Mammary epithelial cell (primary cell): ENCODE measurements around the gene ANKRD30A.

Experiments
- CTCF ChIP-seq, 2 donors: IDR thresholded peaks in 1 of 2; conservative IDR thresholded peaks in 1 of 2; 2 replicates each; pipeline ENCODE4 v1.5.1; 2011 to 2012; ENCODE audit warnings: inconsistent platforms in 2 of 2, low read length in 2 of 2, mild to moderate bottlenecking in 2 of 2, control low read depth in 1 of 2, low read depth in 1 of 2; ENCODE audit not compliant: insufficient read depth in 1 of 2; ENCODE audit errors: extremely low read depth in 1 of 2
- EZH2 ChIP-seq: IDR thresholded peaks from 2 replicates; pipeline ENCODE4 v1.6.1; 2012; ENCODE audit warnings: low read length, inconsistent platforms, borderline replicate concordance

DNA sequence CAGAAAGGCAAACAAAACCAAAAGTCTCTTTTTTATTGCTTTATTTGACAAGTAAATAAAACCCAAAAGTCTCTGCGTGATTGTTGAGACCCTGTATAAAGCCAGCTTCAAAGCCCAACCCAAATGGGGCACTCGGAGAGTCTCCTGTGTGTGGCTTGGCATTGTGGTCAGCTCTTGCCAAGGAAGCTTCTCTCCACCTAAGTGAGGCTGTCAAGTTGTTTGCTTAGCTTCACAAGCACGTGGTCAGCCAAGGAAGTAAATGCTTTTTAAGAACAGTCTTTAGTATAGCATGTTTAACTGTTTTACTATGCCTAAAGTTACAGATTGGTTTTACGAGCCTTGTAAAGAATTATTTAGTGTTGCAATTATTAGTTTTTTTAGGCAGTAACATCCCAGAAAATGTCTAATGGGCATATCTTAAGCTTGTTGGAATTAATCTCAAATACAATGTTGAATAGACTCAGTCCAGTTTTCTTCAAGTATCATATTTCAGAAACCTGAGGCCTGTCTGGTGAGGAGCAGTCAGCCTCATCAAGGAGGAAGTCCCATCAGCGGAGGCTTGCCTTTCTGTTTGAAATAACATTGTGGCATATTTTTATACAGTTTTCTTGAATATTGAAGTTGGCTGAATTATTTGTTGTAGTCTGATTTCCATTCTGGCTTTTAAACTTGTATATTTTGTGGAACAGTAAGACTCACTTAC, 144.3 kb downstream of the ANKRD30A start:
- no peak for TF ChIP-seq CTCF (conservative IDR thresholded peaks at IDR 0.05 in 1 of 2, IDR thresholded peaks at IDR 0.05 in 1 of 2; ENCODE audit: extremely low read depth in 1 of 2, insufficient read depth in 1 of 2, low read depth in 1 of 2, low read length in 2 of 2)
- TF ChIP-seq EZH2: no peak
